Stimulated activated CD8-positive, alpha-beta memory T cell treated with anti-CD3 and anti-CD28 coated beads, Interleukin-15, amount 100 ng/mL, for 48 hours (primary cell): Measurements from ENCODE around the gene SH3BGRL3.
A peak's percentile ranks its signal among the peaks of the same experiment; 100 is the strongest.

Experiments
- DNase-seq, 2 donors: peaks; one replicate each; pipeline ENCODE4 v3.0.0-alpha.2; 2020; ENCODE audit warnings: low read depth in 2 of 2

Gene SH3BGRL3

GRCh38 chr1:26277719-26278118, 2.2 kb upstream of the SH3BGRL3 start:
- DNase-seq = no peak

- DNase-seq = no peak
Observed at GRCh38 chr1:26278303-26278702, 1.6 kb upstream of the SH3BGRL3 start.

GRCh38 chr1:26278724-26279455, 996 bp upstream of the SH3BGRL3 start:
- no peak for DNase-seq

- no peak for DNase-seq
Observed at GRCh38 chr1:26280333-26281042, 602 bp downstream of the SH3BGRL3 start.

- no peak for DNase-seq
Observed at GRCh38 chr1:26281091-26281958, 1.4 kb downstream of the SH3BGRL3 start.

- no peak for DNase-seq
Observed at GRCh38 chr1:26281971-26282370, 2.1 kb downstream of the SH3BGRL3 start.

- DNase-seq = no peak
Observed at GRCh38 chr1:26282401-26282918, 2.6 kb downstream of the SH3BGRL3 start.

GRCh38 chr1:26283279-26283853, 3.5 kb downstream of the SH3BGRL3 start:
- DNase-seq = no peak

GRCh38 chr1:26283871-26284596, 4.1 kb downstream of the SH3BGRL3 start:
- no peak for DNase-seq

GRCh38 chr1:26284597-26285347, 4.9 kb downstream of the SH3BGRL3 start:
- DNase-seq = peak; percentile 93 to 95

- DNase-seq = peak in 1 of 2 donors; percentile 45
Observed at GRCh38 chr1:26285366-26286063, 5.6 kb downstream of the SH3BGRL3 start.

GRCh38 chr1:26286064-26286416, 6.2 kb downstream of the SH3BGRL3 start:
- DNase-seq = no peak

- DNase-seq = peak; percentile 58 to 64
Observed at GRCh38 chr1:26287033-26287711, 7.3 kb downstream of the SH3BGRL3 start.

GRCh38 chr1:26287811-26288210, 7.9 kb downstream of the SH3BGRL3 start:
- no peak for DNase-seq

GRCh38 chr1:26288311-26288941, 8.5 kb downstream of the SH3BGRL3 start:
- DNase-seq = peak; percentile 46 to 61

- no peak for DNase-seq
Observed at GRCh38 chr1:26289158-26290059, 9.5 kb downstream of the SH3BGRL3 start.

GRCh38 chr1:26290122-26290881, 10.4 kb downstream of the SH3BGRL3 start:
- no peak for DNase-seq
